ENCODE data around the gene CTAG2. TPM values are rescaled to one million over a fixed set of nuclear protein-coding genes. Genes with fewer than 3 reads are reported as not detected.

Gene CTAG2
- total RNA-seq, 4 donors from 2014 or later, result not detected

- no peak overlapping the region for H3K4me3 ChIP-seq
- H3K27ac ChIP-seq, result no peak overlapping the region
- H3K27me3 ChIP-seq, result no peaks in the 10 kb centered on the region
- no peaks in the 10 kb centered on the region for H3K4me1 ChIP-seq
- no peaks in the 10 kb centered on the region for H3K36me3 ChIP-seq
- no peak for DNase-seq (ENCODE audit: low spot score in 2 of 2)
- H3K9me3 ChIP-seq, result no peaks in the 10 kb centered on the region
- TF ChIP-seq POLR2A (IDR thresholded peaks at IDR 0.05), result no peak
- no peak for TF ChIP-seq POLR2AphosphoS5 (IDR thresholded peaks at IDR 0.05)
- TF ChIP-seq, protein P1, sequence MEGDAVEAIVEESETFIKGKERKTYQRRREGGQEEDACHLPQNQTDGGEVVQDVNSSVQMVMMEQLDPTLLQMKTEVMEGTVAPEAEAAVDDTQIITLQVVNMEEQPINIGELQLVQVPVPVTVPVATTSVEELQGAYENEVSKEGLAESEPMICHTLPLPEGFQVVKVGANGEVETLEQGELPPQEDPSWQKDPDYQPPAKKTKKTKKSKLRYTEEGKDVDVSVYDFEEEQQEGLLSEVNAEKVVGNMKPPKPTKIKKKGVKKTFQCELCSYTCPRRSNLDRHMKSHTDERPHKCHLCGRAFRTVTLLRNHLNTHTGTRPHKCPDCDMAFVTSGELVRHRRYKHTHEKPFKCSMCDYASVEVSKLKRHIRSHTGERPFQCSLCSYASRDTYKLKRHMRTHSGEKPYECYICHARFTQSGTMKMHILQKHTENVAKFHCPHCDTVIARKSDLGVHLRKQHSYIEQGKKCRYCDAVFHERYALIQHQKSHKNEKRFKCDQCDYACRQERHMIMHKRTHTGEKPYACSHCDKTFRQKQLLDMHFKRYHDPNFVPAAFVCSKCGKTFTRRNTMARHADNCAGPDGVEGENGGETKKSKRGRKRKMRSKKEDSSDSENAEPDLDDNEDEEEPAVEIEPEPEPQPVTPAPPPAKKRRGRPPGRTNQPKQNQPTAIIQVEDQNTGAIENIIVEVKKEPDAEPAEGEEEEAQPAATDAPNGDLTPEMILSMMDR (IDR thresholded peaks at IDR 0.05), result no peak
- TF ChIP-seq EP300 (IDR thresholded peaks at IDR 0.05), result no peak
- WGBS, result 88% methylated on average over 7 of the region's 7 CpGs
Measured at GRCh38 chrX:154661899-154662298, 8.5 kb upstream of the CTAG2 start.

- 80% methylated on average over 4 of the region's 4 CpGs for WGBS
Measured at GRCh38 chrX:154661170-154661569, 7.8 kb upstream of the CTAG2 start.

GRCh38 chrX:154660541-154660940 is 7.2 kb upstream of the CTAG2 start:
- TF ChIP-seq EP300 (IDR thresholded peaks at IDR 0.05) (no peak), POLR2AphosphoS5 (IDR thresholded peaks at IDR 0.05) (no peak), POLR2A (IDR thresholded peaks at IDR 0.05) (no peak)
- TF ChIP-seq, protein P1 (IDR thresholded peaks at IDR 0.05), result no peak
- no peak for DNase-seq (ENCODE audit: low spot score in 2 of 2)
- Histone ChIP-seq H3K27ac (no peak overlapping the region), H3K4me3 (no peak overlapping the region), H3K4me1 (no peaks in the 10 kb centered on the region), H3K27me3 (no peaks in the 10 kb centered on the region), H3K36me3 (no peaks in the 10 kb centered on the region), H3K9me3 (no peaks in the 10 kb centered on the region)
- 83% methylated on average over 6 of the region's 6 CpGs for WGBS

More at GRCh38 chrX:154661170-154661569, 7.8 kb upstream of the CTAG2 start:
- Histone ChIP-seq H3K27ac (no peak overlapping the region), H3K36me3 (no peaks in the 10 kb centered on the region), H3K27me3 (no peaks in the 10 kb centered on the region), H3K9me3 (no peaks in the 10 kb centered on the region), H3K4me3 (no peak overlapping the region), H3K4me1 (no peaks in the 10 kb centered on the region)
- TF ChIP-seq POLR2A (IDR thresholded peaks at IDR 0.05), result no peak
- no peak for TF ChIP-seq EP300 (IDR thresholded peaks at IDR 0.05)
- TF ChIP-seq, protein P1 (IDR thresholded peaks at IDR 0.05), result no peak
- no peak for TF ChIP-seq POLR2AphosphoS5 (IDR thresholded peaks at IDR 0.05)
- DNase-seq (ENCODE audit: low spot score in 2 of 2), result no peak

GRCh38 chrX:154658957-154659356 is 5.6 kb upstream of the CTAG2 start:
- H3K27me3 ChIP-seq, result no peaks in the 10 kb centered on the region
- H3K36me3 ChIP-seq, result no peaks in the 10 kb centered on the region
- H3K9me3 ChIP-seq, result no peaks in the 10 kb centered on the region
- H3K4me3 ChIP-seq, result no peak overlapping the region
- no peak overlapping the region for H3K27ac ChIP-seq
- H3K4me1 ChIP-seq, result no peaks in the 10 kb centered on the region
- WGBS, result 92% methylated on average over 11 of the region's 11 CpGs
- no peak for DNase-seq (ENCODE audit: low spot score in 2 of 2)
- TF ChIP-seq POLR2AphosphoS5 (IDR thresholded peaks at IDR 0.05) (no peak), POLR2A (IDR thresholded peaks at IDR 0.05) (no peak), EP300 (IDR thresholded peaks at IDR 0.05) (no peak)
- TF ChIP-seq, protein P1 (IDR thresholded peaks at IDR 0.05), result no peak

- TF ChIP-seq POLR2A (IDR thresholded peaks at IDR 0.05), result no peak
- TF ChIP-seq POLR2AphosphoS5 (IDR thresholded peaks at IDR 0.05), result no peak
- TF ChIP-seq, protein P1 (IDR thresholded peaks at IDR 0.05), result no peak
- no peak for TF ChIP-seq EP300 (IDR thresholded peaks at IDR 0.05)
- WGBS, result 90% methylated on average over 10 of the region's 12 CpGs
- no peaks in the 10 kb centered on the region for H3K9me3 ChIP-seq
Measured at GRCh38 chrX:154658187-154658586, 4.8 kb upstream of the CTAG2 start.

More at GRCh38 chrX:154658187-154658586, 4.8 kb upstream of the CTAG2 start:
- Histone ChIP-seq H3K27me3 (no peaks in the 10 kb centered on the region), H3K4me1 (no peaks in the 10 kb centered on the region), H3K36me3 (no peaks in the 10 kb centered on the region), H3K27ac (no peak overlapping the region), H3K4me3 (no peak overlapping the region)
- no peak for DNase-seq (ENCODE audit: low spot score in 2 of 2)
